HG03432 (cell line): Measurements from ENCODE around the gene MARK3.
"Not testable (repeated sequence)": the region's sequence is repeated elsewhere in the genome, so short reads cannot be mapped to it uniquely, and the experiment has no call there.

Experiments
- ATAC-seq: cut with Tn5 transposase; IDR thresholded peaks from one replicate; pipeline ENCODE4 v1.9.1; 2021; ENCODE audit warnings: mild to moderate bottlenecking, moderate library complexity; ENCODE audit not compliant: unreplicated experiment

The MARK3 gene

GRCh38 chr14:103509864-103510723 lies 124.9 kb downstream of the MARK3 start:
- no peak for ATAC-seq

- no peak for ATAC-seq
Measured at GRCh38 chr14:103510724-103511693, 125.8 kb downstream of the MARK3 start.

GRCh38 chr14:103512180-103512579 lies 127.0 kb downstream of the MARK3 start:
- ATAC-seq: not testable (repeated sequence)

- no peak for ATAC-seq
Measured at GRCh38 chr14:103512701-103513611, 127.7 kb downstream of the MARK3 start.

- ATAC-seq: no peak
Measured at GRCh38 chr14:103514596-103515421, 129.6 kb downstream of the MARK3 start.

- ATAC-seq: no peak
Measured at GRCh38 chr14:103516426-103517173, 131.4 kb downstream of the MARK3 start.

- no peak for ATAC-seq
Measured at GRCh38 chr14:103517174-103517566, 132.0 kb downstream of the MARK3 start.

- no peak for ATAC-seq
Measured at GRCh38 chr14:103517721-103518421, 132.7 kb downstream of the MARK3 start.

GRCh38 chr14:103518422-103519042 lies 133.3 kb downstream of the MARK3 start:
- peak; percentile 37 for ATAC-seq

- ATAC-seq: no peak
Measured at GRCh38 chr14:103519043-103519836, 134.0 kb downstream of the MARK3 start.

- no peak for ATAC-seq
Measured at GRCh38 chr14:103519837-103520212, 134.6 kb downstream of the MARK3 start.

- no peak for ATAC-seq
Measured at GRCh38 chr14:103520269-103520656, 135.0 kb downstream of the MARK3 start.

- peak; percentile 49 for ATAC-seq
Measured at GRCh38 chr14:103520657-103521437, 135.6 kb downstream of the MARK3 start.

GRCh38 chr14:103521438-103521950 lies 136.3 kb downstream of the MARK3 start:
- ATAC-seq: peak; percentile 6

- ATAC-seq: no peak
Measured at GRCh38 chr14:103521951-103522563, 136.8 kb downstream of the MARK3 start.
